Ovary (tissue), 3 donors: ENCODE results near the gene OR8G5.

ENCODE experiments used
- CTCF ChIP-seq, 3 donors: fragments of 450-650 bp in 2 of 3; fragments of 200-600 bp in 1 of 3; IDR thresholded peaks; one replicate each; pipeline versions ENCODE4 v1.5.1 to v1.8.0; 2016 to 2022; ENCODE audit warnings: antibody characterized with exemption in 3 of 3, mild to moderate bottlenecking in 1 of 3
- POLR2A ChIP-seq: fragments of 450-650 bp; IDR thresholded peaks from one replicate; pipeline ENCODE4 v1.6.1; 2017; ENCODE audit warnings: antibody characterized with exemption, mild to moderate bottlenecking, moderate library complexity
- donor health status: DM: no; HTN: no; CAD: no.

GRCh38 chr11:124219126-124219525, 37.0 kb upstream of the OR8G5 start:
- no peak for TF ChIP-seq CTCF (IDR thresholded peaks at IDR 0.05)
- no peak for TF ChIP-seq POLR2A
